Central memory CD8-positive, alpha-beta T cell (primary cell): ENCODE measurements around the gene ACACB.

Experiments used
- ATAC-seq: fragments of 150-1000 bp; cut with Tn5 transposase; replicated peaks from 2 replicates; pipeline ENCODE4 v1.10.0; 2022; ENCODE audit warnings: mild to moderate bottlenecking, moderate FRiP score, moderate number of reproducible peaks; ENCODE audit not compliant: poor library complexity, severe bottlenecking; ENCODE audit errors: extremely low read depth
- DNase-seq, 2 donors: peaks; one replicate each; pipeline ENCODE4 v3.0.0; 2021; ENCODE audit warnings: low spot score in 2 of 2
- H3K27ac Mint-ChIP-seq: one replicate; pipeline ENCODE4 v1.8.0; 2022; ENCODE audit warnings: low read depth, mild to moderate bottlenecking, moderate library complexity, mixed read lengths
- H3K27me3 Mint-ChIP-seq: one replicate; pipeline ENCODE4 v1.8.0; 2022; ENCODE audit warnings: mixed read lengths
- H3K36me3 Mint-ChIP-seq: one replicate; pipeline ENCODE4 v1.8.0; 2022; ENCODE audit warnings: mild to moderate bottlenecking, moderate library complexity, mixed read lengths; ENCODE audit not compliant: insufficient read depth
- H3K4me1 Mint-ChIP-seq: one replicate; pipeline ENCODE4 v1.8.0; 2022; ENCODE audit warnings: mixed read lengths
- H3K4me3 Mint-ChIP-seq: one replicate; pipeline ENCODE4 v1.8.0; 2022; ENCODE audit warnings: mild to moderate bottlenecking, moderate library complexity, mixed read lengths
- H3K9me3 Mint-ChIP-seq: one replicate; pipeline ENCODE4 v1.8.0; 2022; ENCODE audit warnings: mixed read lengths

Gene ACACB

DNA sequence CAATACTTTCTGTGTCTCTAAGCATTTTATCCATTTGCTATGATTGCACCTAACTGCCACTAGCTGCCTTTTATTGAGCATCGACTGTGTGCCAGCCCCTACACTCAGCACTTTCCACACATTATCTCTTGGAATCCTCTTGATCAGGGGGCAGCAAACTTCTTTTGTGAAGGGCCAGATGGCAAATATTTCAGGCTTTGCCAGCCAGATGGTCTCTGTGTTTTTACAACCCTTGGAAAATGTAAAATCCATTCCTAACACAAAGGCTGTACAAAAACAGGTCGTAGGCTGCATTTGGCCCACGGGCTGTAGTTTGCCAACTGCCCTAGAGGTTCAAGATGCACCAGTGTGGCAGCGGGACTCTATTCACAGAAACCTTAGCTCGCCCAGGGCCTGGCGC is 173.2 kb downstream of the ACACB start:
- Mint-ChIP-seq H3K9me3 (no peaks in the 10 kb centered on the region), H3K27ac (no peak overlapping the region), H3K36me3 (no peaks in the 10 kb centered on the region), H3K4me1 (no peaks in the 10 kb centered on the region), H3K4me3 (no peak overlapping the region), H3K27me3 (peaks cover 36% of the 10 kb centered on the region)
- DNase-seq (no peak), ATAC-seq (no peak)

DNA sequence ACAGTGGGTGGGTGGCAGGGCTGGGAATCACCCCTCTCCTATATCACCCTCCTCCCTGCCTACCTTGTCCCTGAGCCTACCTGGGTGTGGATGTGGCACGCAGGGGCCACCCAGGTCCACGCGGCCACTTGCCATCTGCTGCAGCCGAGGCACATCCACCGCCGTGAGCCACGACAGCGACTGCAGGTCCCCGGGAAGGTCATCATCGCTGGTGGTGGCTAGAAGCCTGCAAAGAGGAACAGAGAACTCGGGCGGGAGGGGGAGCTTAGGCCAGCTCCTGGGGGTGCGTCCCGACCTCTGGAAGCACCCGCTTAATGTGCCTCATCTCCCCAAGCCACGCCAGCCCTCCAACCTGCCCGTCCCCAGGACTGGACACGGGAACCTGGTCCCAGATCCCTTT is 173.7 kb downstream of the ACACB start:
- Mint-ChIP-seq H3K4me1 (no peaks in the 10 kb centered on the region), H3K36me3 (no peaks in the 10 kb centered on the region), H3K4me3 (no peak overlapping the region), H3K9me3 (no peaks in the 10 kb centered on the region), H3K27me3 (peaks cover 41% of the 10 kb centered on the region), H3K27ac (no peak overlapping the region)
- no peak for ATAC-seq
- DNase-seq = no peak

DNA sequence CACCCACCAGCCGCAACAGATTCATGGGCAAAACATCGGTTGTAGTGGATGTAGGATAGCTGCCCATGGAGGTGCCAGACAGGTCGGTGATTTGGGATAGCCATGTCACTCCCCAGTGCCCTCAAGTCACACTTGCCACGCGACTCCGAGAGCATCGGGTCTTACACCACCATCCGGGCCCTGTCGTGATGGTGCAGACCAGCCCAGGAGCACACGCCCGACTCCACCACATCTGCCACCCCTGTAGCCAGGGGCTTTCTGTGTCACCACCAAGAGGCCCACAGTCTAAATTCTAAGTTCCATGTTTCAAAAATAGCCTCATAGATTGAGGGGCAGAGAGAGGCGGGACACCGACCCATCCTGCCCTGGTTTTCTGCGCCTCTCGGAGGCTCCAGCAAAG is 174.7 kb downstream of the ACACB start:
- Mint-ChIP-seq H3K27me3 (peaks cover 51% of the 10 kb centered on the region), H3K36me3 (no peaks in the 10 kb centered on the region), H3K4me1 (no peaks in the 10 kb centered on the region), H3K4me3 (no peak overlapping the region), H3K9me3 (no peaks in the 10 kb centered on the region), H3K27ac (no peak overlapping the region)
- ATAC-seq = no peak
- DNase-seq = no peak

DNA sequence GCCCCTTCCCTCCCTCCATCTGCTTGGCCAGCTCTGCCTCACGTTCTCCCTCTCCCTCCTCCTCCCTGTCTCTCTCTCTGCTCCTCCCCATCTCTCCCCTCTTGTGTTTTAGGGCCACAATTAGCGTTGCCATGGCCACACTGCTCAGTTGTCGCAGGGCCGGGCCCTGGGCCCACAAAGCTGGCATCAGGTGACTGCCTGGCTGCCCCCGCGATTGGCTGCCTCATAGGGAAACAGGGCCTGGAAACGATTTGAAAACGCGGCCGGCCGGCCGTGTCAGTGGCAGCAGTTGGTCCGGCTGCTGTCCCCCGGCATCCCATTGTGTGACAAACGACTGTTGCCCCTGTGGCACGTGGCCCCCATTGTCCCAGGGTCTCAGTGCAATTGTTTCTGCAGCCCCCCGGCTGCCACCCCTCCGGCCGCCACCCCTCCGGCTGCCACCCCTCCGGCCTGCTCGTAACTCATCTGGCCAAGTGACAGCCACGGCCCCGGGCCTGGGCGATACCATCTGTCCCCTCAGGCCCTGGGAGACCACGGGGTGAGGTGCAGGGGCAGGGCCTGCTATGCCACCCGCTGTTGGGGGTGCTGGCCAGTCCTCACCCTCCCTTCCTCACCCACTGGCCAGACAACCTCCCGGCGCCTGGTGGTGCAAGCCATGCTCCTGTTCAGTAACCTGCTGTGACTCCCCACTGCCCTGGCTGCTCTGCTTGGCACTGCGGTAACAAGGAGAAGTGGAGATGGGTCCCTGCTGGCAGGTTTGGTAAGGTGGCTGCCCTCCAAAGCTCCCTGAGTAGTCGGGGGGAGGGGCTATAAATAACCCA is 175.3 kb downstream of the ACACB start:
- no peaks in the 10 kb centered on the region for H3K36me3 Mint-ChIP-seq
- H3K27me3 Mint-ChIP-seq = peaks cover 57% of the 10 kb centered on the region
- no peak for DNase-seq
- H3K27ac Mint-ChIP-seq = no peak overlapping the region
- H3K9me3 Mint-ChIP-seq = no peaks in the 10 kb centered on the region
- H3K4me3 Mint-ChIP-seq = no peak overlapping the region
- H3K4me1 Mint-ChIP-seq = no peaks in the 10 kb centered on the region
- no peak for ATAC-seq

DNA sequence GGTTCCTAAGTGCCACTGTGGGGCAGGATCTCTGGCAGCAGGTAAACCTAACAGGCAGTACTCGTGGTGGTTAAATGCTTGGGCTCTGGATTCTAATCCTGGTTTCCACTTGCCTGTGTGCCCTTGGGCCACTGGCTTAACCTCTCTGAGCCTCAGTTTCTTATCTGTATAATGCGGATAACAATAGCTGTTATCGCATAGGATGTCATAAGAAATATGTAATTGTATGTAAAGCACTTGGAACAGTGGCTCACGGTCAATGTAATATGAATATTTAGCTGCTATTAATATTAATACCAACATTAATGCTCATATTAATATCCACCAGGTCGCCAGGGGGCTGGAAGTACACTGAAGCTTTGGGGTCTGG is 175.9 kb downstream of the ACACB start:
- ATAC-seq (no peak), DNase-seq (no peak)
- H3K4me1 Mint-ChIP-seq = no peaks in the 10 kb centered on the region
- no peak overlapping the region for H3K4me3 Mint-ChIP-seq
- no peaks in the 10 kb centered on the region for H3K36me3 Mint-ChIP-seq
- H3K9me3 Mint-ChIP-seq = no peaks in the 10 kb centered on the region
- H3K27me3 Mint-ChIP-seq = peaks cover 58% of the 10 kb centered on the region
- no peak overlapping the region for H3K27ac Mint-ChIP-seq

DNA sequence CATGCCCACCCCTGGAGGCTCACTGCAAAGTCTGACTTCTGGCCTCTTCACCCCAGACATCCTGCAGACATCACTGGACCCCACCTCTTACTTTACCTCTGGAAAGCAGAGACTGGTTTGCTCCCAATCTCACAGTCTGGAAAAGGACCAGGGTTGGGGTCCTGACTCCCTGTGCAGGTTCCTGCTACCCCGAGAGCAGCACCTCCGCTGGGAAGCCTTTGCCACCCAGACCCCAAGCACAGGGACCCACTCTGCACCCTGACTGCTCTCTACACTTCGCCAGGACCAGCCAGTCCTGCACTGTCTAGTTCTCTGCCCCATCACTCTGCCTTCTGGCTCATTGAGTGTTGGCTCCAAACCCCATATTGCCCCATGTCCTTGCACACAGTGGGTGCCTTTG is 176.7 kb downstream of the ACACB start:
- ATAC-seq = no peak
- no peaks in the 10 kb centered on the region for H3K36me3 Mint-ChIP-seq
- peaks cover 58% of the 10 kb centered on the region for H3K27me3 Mint-ChIP-seq
- H3K4me1 Mint-ChIP-seq = no peaks in the 10 kb centered on the region
- H3K9me3 Mint-ChIP-seq = no peaks in the 10 kb centered on the region
- no peak overlapping the region for H3K27ac Mint-ChIP-seq
- DNase-seq = no peak
- no peak overlapping the region for H3K4me3 Mint-ChIP-seq

DNA sequence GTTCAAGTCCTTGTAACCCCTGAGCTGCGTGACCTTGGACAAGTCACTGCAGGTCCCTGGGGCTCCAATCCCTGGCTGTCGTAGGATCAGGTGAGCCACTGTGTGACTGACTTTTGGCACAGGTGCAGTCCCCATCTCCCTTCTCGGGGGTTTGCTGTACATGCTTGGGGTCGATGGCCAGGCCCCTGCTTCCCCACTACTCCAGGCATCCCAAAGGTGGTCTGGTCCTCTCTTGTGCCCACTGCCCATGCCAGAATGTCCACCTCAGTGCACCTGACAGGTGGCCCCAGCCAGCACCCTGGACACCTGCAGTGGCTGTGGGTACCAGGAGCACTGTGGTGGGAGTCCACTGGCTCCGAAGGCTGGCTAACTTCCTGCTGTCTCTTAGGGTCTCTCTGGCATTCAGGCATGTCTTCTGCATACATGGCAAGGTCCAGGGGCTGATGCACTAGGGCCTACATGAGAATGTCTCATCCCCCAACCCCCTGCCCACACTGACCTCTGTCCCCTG is 178.0 kb downstream of the ACACB start:
- Mint-ChIP-seq H3K27ac (no peak overlapping the region), H3K4me1 (no peaks in the 10 kb centered on the region), H3K36me3 (no peaks in the 10 kb centered on the region), H3K9me3 (no peaks in the 10 kb centered on the region), H3K4me3 (no peak overlapping the region), H3K27me3 (peaks cover 64% of the 10 kb centered on the region)
- ATAC-seq = no peak
- DNase-seq = no peak

DNA sequence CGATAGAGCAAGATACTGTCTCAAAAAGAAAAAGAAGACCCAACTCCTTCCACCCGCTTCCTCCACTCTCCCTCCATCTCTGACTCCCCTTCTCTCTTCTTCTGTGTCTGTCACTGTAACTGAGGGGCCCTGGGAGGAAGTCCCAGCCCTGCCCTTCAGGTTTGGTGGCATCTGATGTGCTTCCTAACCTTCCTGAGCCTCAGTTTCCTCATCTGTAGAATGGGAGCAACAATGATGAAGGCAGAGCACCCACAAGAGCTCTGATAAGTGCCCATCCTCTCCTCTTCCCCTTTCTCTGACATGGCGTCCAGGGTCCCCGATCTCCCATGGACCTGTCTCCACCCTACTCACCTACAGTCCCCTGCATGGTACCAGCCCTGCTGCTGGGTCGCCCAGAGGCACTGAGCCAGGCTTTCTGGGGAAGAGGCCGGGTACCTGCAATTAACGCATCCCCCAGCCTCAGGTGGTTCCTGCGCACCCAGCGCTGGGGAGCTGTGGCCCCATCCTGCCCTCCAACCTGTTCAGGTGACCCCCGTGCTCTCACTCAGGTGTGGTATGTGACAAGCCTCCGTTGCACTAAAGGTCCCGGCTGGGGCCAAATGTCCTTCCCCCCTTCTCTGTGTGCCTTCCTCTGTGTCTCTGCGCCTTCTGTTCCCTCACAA is 179.5 kb downstream of the ACACB start:
- Mint-ChIP-seq H3K27ac (no peak overlapping the region), H3K27me3 (peaks cover 60% of the 10 kb centered on the region), H3K9me3 (no peaks in the 10 kb centered on the region), H3K4me3 (no peak overlapping the region), H3K4me1 (no peaks in the 10 kb centered on the region), H3K36me3 (no peaks in the 10 kb centered on the region)
- ATAC-seq (no peak), DNase-seq (no peak)

DNA sequence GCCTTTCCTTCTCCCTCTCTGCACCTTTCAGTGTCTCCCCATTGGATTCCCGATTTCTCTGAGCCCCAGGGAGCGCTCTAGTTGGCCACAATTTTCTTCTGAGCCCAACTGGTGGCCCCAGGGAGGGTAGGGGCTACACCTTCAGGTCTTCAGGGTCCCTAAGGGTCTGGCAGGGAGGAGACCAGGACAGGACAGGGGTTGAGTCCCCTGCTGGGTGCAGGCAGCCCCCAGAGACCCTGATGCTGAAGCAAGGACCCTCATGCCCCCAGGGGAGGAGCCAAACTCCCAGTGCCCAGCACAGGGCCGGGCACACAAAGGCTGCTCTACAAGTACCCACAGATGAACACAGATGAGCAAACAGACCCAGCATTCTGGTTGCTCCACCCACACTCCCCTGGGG is 180.0 kb downstream of the ACACB start:
- Mint-ChIP-seq H3K4me1 (no peaks in the 10 kb centered on the region), H3K27me3 (peaks cover 54% of the 10 kb centered on the region), H3K36me3 (no peaks in the 10 kb centered on the region), H3K9me3 (no peaks in the 10 kb centered on the region), H3K4me3 (no peak overlapping the region), H3K27ac (no peak overlapping the region)
- no peak for ATAC-seq
- no peak for DNase-seq

DNA sequence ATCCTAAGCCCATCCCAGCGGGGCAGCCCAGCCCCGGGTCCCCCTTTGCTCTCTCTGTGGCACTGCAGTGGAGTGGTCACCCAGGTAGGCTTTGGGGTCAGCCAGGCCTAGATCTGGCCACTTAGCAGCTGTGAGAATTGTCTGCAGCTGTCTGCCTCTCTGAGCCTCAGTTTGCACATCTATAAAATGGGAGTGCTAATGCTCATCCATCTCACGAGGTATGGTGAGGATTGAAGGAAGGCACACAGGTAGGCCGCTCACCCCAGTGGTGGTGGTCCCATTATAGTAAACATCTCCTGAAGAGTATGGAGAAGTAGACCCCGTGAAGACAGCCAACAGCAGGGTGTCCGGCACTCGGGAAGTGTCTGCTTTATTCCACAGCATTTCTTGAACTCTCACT is 183.5 kb downstream of the ACACB start:
- no peak overlapping the region for H3K27ac Mint-ChIP-seq
- ATAC-seq (no peak), DNase-seq (no peak)
- H3K9me3 Mint-ChIP-seq = no peaks in the 10 kb centered on the region
- H3K27me3 Mint-ChIP-seq = peaks cover 64% of the 10 kb centered on the region
- no peaks in the 10 kb centered on the region for H3K36me3 Mint-ChIP-seq
- H3K4me1 Mint-ChIP-seq = no peaks in the 10 kb centered on the region
- H3K4me3 Mint-ChIP-seq = no peak overlapping the region

DNA sequence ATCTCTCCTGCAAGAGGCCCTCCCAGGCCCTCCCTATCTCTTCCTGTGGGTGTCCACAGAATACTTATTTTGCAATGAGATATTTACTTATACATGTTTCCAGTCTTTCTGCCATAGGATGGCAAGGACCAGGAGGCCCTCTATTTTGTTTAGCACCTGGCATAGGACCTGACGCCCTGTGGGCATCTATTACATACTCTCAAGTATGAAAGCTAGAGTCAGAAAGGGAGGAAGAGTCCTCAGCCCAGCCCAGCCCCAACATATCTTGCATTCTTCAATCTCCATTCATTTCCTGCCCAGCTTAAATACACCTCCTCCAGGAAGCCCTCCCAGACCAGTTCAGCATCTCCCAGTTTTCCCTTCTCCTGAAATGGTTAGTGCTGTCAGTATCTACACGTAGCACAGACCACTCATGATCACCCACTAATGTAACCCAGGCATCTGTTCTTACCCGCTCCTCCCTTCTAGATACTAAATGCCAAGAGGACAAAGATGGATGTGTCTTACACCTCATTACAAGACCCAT is 185.3 kb downstream of the ACACB start:
- Mint-ChIP-seq H3K9me3 (no peaks in the 10 kb centered on the region), H3K4me1 (no peaks in the 10 kb centered on the region), H3K27ac (no peak overlapping the region), H3K36me3 (no peaks in the 10 kb centered on the region), H3K4me3 (no peak overlapping the region), H3K27me3 (peaks cover 64% of the 10 kb centered on the region)
- DNase-seq (no peak), ATAC-seq (no peak)

DNA sequence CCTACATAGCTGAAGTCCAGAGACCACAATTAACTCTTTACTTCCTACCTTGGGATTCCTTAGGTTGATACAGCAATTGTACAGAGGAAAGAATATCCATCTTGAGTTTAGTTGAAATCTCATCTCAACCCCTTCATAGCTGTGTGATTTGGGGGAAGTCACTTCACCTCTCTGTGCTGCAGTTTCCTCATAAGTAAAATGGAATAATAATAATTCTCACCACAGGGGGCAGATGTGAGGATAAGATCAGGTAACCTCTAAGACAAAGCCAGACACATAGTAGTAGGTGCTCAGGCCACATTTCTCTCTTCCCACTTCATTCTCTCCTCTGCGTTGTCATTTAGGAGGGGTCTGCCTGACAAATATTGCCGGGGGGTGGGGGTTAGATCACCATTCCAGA is 186.0 kb downstream of the ACACB start:
- H3K27me3 Mint-ChIP-seq = peaks cover 69% of the 10 kb centered on the region
- no peak overlapping the region for H3K4me3 Mint-ChIP-seq
- no peaks in the 10 kb centered on the region for H3K9me3 Mint-ChIP-seq
- DNase-seq = no peak
- H3K27ac Mint-ChIP-seq = no peak overlapping the region
- no peaks in the 10 kb centered on the region for H3K36me3 Mint-ChIP-seq
- H3K4me1 Mint-ChIP-seq = no peaks in the 10 kb centered on the region
- ATAC-seq = no peak

DNA sequence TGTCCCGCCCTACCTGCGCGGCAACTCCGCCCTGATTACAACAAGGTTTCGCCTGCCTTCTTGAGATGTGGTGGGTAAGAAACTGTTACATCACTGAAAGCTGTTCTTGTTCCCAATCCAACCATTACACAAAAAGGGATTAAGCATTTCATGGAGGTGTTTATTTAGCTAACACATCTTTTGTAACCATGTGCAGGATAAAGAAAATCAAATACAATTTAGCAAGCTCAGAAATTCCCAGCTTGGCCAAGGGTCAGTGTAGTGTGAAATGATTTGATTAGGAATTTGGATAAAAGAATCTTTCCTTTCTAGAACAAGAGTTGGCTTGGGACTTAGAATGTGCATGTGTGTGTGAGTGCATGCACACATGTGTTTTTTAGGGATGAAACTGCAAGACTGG is 186.4 kb downstream of the ACACB start:
- Mint-ChIP-seq H3K4me3 (no peak overlapping the region), H3K4me1 (no peaks in the 10 kb centered on the region), H3K36me3 (no peaks in the 10 kb centered on the region), H3K27me3 (peaks cover 73% of the 10 kb centered on the region), H3K9me3 (no peaks in the 10 kb centered on the region), H3K27ac (no peak overlapping the region)
- ATAC-seq (no peak), DNase-seq (no peak)
